ENCODE results near the gene INHBC.
A peak's percentile ranks its signal among the peaks of the same experiment; 100 is the strongest.

Gene INHBC

DNA sequence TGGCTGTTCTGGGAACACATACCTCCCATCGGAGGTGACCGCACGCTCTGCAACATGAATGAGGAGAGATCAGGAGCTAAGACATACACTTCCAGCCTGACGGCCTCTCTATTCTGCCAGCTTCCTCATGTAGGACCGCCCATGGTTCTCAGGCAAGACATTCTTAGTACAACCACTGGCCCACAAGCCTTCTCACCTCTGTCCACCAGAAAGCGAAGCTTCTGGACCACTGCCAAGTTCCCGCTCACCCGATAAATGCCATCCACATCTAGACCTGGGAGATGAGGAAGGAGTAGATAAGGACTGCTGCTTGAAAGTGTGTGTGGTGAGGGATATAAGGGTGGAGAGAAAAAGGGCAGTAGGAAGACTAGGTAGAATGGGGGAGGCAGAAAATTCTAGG is 39.8 kb downstream of the INHBC start:
- DNase-seq = no peak
- TF ChIP-seq GATA1 (IDR thresholded peaks at IDR 0.05; ENCODE audit: low read depth, low read length) (no peak), POLR2A (IDR thresholded peaks at IDR 0.05; ENCODE audit: low read length) (no peak)

DNA sequence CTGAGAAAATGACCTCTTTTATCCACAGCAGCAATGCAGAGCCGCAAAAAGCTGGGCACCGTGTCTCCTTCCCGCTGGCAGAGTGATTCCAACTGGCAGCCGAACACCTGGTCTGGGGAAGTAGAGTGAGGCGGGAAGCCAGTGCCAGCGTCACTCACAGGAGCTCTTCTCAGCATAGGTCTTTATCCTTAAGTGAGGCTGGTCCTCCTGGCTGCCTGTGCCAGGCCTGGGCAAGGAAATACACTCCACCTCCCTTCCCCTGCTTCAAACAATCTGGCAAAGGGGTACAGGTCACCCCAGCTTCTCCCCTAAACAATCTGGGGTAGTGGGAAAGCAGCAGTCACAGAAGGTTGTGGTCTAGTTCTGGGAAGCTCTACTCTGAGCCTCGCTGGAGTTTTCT is 40.3 kb downstream of the INHBC start:
- TF ChIP-seq POLR2A (IDR thresholded peaks at IDR 0.05; ENCODE audit: low read length) (no peak), GATA1 (IDR thresholded peaks at IDR 0.05; ENCODE audit: low read depth, low read length) (no peak)
- no peak for DNase-seq

DNA sequence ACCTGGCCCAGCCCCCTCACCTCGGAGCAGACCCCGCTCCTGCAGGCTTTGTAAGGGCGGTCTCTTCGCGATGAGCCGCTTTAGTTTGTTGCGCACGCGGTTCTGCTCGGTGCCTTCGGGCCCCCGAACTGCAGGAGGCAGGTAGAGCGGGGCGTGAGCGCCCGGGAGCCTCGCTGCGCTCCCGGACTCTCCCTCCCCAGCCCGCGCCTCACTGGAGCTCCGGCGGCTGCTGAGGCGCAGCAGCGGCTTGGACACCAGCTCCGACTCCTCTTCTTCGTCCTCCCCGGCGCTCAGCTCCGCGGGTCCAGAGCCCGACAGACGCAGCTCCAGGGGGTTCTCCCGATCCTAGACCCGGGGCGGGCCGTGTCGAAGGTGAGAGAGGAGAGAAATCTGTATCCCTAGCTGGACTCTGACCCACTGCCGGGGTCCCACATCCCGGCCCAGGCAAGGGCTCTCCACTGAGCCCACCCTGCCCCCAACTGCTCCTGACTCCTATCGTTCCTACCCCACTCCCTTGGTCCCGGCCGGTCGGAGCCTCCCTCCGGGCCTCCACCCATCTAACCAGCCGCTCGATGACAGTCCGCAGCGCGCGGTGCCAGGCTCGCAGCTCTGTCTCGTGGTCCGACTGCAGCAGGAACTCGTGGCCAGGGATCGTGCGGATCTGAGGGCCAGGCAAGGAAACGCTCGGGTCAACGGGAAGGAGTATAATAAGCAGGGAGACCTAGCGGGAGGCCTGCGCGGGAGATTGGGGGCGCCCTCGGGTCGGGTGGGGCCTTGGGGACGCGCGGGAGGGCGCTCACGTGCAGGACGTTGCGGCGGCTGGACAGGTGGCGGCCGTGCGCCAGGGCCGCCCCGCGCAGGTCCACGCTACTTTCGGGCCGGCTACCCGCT is 40.9 kb downstream of the INHBC start:
- no peak for DNase-seq
- TF ChIP-seq POLR2A (IDR thresholded peaks at IDR 0.05; ENCODE audit: low read length) = no peak
- TF ChIP-seq GATA1 (IDR thresholded peaks at IDR 0.05; ENCODE audit: low read depth, low read length) = no peak

GRCh38 chr12:57476162-57476992 is 41.8 kb downstream of the INHBC start:
- DNase-seq = peak; percentile 68 to 75
- no peak for TF ChIP-seq GATA1 (IDR thresholded peaks at IDR 0.05; ENCODE audit: low read depth, low read length)
- peak; percentile 39 for TF ChIP-seq POLR2A (IDR thresholded peaks at IDR 0.05; ENCODE audit: low read length)

DNA sequence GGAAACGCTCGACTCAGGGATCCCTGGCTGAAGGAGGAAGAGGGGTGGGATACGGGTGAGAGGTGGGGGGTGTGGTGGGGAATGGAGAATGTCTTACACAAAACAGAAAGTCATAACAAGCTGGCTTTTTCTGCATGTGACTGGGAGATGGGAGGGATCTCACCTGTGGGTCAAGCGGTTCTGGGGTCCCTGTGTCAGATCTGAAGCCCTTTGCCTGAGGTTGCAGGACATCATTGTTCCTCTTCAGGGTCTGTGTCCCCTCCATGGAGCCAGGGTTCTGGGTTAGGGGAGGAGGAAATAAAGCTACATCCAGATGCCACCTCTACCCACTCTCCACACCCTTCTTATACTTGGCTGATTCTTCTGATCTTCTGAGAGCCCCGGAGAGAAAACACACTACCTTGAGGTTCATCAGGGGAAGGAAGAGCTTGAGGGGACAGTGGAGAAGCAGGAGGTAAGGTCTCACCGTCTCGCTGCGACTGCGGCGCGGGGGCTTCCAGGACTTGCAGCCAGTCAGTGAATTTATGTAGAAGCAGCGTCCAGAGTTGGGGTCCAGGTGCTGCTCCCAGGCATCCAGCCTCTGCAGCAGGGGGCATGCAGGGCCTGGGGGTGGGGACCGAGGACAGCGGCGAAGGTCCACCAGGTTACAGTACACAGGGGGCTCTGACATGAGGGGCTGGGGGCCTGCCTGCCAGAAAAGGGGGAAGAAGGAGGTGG is 42.6 kb downstream of the INHBC start:
- TF ChIP-seq POLR2A (IDR thresholded peaks at IDR 0.05; ENCODE audit: low read length) (no peak), GATA1 (IDR thresholded peaks at IDR 0.05; ENCODE audit: low read depth, low read length) (no peak)
- DNase-seq = no peak

GRCh38 chr12:57477710-57478681 is 43.4 kb downstream of the INHBC start:
- DNase-seq = no peak
- TF ChIP-seq POLR2A (IDR thresholded peaks at IDR 0.05; ENCODE audit: low read length) = no peak
- TF ChIP-seq GATA1 (IDR thresholded peaks at IDR 0.05; ENCODE audit: low read depth, low read length) = no peak

DNA sequence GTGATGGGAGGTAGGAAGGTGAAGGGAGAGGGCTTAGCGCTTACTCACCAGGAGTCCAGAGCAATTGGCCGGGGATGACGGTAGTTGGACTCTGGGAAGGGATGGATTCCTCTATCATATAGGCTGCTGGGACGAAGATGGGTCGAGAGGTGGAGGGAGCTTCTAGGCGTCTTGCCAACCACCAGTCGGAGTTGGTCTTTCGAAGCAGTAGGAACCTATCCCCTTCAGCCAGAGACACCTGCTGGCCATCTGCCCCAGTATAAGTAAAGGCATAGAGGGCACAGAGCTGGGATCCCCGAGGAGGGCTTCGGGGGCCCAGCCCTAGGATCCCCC is 44.4 kb downstream of the INHBC start:
- no peak for DNase-seq
- TF ChIP-seq POLR2A (IDR thresholded peaks at IDR 0.05; ENCODE audit: low read length) (no peak), GATA1 (IDR thresholded peaks at IDR 0.05; ENCODE audit: low read depth, low read length) (no peak)

DNA sequence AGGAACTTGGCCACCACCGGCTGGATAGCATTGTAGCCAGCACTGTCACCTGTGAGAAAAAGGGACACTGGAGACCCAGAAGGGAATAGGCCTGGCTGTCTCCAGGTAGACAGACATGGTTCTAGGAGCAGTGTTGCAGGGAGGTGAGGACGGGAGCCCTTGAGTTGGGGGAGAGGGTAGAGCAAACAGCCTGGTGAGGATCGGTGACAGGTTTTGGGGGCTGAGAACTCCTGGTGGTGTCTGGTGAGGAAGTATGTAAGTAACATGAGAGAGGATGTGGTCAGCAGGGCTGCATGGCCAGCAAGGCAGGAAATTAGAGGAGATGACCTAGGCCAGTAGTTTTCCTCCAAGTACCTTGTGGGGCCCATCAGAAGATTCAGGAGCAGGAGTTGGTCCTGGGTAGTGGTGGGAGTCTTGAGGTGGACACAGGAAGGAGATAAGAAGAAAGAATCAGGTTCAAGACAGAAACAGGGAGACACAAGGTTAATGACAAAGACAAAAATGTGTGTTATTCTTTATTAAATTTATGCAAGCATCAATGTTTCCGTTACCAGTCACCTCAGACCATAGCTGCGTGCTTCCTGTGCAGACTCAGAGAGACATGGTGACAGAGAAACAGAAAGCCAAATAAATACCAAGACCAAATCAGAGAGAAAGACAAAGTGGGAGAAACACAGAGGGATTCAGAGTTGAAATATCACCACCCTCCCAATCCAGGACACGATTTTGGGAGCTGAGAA is 45.0 kb downstream of the INHBC start, which contains the start of gene ARHGAP9:
ARHGAP9 (minus strand) TSS at position 491 of the 740 bp plus-strand sequence; CDS start at position 31, 460 bp downstream.
- TF ChIP-seq GATA1 (IDR thresholded peaks at IDR 0.05; ENCODE audit: low read depth, low read length) = no peak
- TF ChIP-seq POLR2A (IDR thresholded peaks at IDR 0.05; ENCODE audit: low read length) = no peak
- DNase-seq = no peak

DNA sequence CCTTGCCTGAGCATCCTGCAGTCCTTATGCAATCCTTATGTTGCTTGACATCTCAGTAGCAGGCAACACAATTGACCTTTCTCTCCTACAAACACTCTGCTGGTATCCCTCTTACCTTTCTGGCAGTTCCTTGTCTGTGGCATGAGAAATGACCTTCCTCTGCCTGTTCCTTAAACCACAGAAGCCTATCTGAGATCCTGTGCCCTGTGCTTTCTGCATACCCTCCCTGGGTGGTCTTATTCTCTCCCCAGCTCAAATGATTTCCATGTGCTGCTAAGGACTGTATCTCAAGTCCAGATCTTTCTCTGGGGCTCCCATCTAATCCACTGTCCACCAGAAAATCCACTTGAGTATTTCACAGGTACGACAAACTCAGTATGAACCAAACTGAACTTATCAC is 47.1 kb downstream of the INHBC start:
- TF ChIP-seq POLR2A (IDR thresholded peaks at IDR 0.05; ENCODE audit: low read length) = no peak
- TF ChIP-seq GATA1 (IDR thresholded peaks at IDR 0.05; ENCODE audit: low read depth, low read length) = no peak
- DNase-seq = no peak

DNA sequence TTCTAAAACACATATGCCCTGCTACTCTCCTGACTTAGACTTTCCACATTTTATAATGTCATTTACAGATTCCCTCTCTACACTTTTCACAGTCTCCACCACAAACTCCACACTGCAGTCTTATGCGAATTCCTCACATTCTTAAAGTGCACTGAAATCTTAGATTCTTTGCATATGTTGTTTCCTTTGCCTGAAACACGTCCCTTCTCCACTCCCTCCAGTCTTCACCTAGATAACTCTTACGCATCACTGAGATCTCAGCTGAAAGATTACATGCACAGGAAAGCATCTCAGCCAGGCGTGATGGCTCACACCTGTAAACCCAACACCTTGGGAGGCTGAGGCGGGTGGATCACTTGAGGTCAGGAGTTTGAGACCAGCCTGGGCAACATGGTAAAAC is 48.9 kb downstream of the INHBC start:
- TF ChIP-seq GATA1 (IDR thresholded peaks at IDR 0.05; ENCODE audit: low read depth, low read length) = no peak
- TF ChIP-seq POLR2A (IDR thresholded peaks at IDR 0.05; ENCODE audit: low read length) = no peak
- DNase-seq = no peak

GRCh38 chr12:57485695-57486094 is 51.1 kb downstream of the INHBC start:
- TF ChIP-seq GATA1 (IDR thresholded peaks at IDR 0.05; ENCODE audit: low read depth, low read length) (no peak), POLR2A (IDR thresholded peaks at IDR 0.05; ENCODE audit: low read length) (no peak)
- DNase-seq = no peak

GRCh38 chr12:57487055-57487596 is 52.5 kb downstream of the INHBC start:
- TF ChIP-seq POLR2A (IDR thresholded peaks at IDR 0.05; ENCODE audit: low read length) = no peak
- TF ChIP-seq GATA1 (IDR thresholded peaks at IDR 0.05; ENCODE audit: low read depth, low read length) = no peak
- no peak for DNase-seq

All from erythroblast (primary cell).